Neural cell (in vitro differentiated cells): ENCODE measurements around the gene LVRN. TPM values are rescaled to one million over a fixed set of nuclear protein-coding genes. Genes with fewer than 3 reads are reported as not detected.

ENCODE experiments used
- H2AFZ ChIP-seq: fragments of 200-600, 300-800 bp; sonication (generic), shearing (Covaris generic); 2 replicates; pipeline ENCODE4 v1.6.0; 2014; ENCODE audit warnings: low read depth, mild to moderate bottlenecking, antibody characterized with exemption, low read length, moderate library complexity
- H3F3A ChIP-seq: fragments of 200-600 bp; shearing (Covaris generic); 2 replicates; pipeline ENCODE4 v1.6.1; 2016; ENCODE audit warnings: mild to moderate bottlenecking, moderate library complexity, mixed read lengths, antibody characterized with exemption, low read length; ENCODE audit not compliant: insufficient read depth, poor library complexity, severe bottlenecking
- H3K27ac ChIP-seq: fragments of 200-600, 300-800 bp; sonication (generic), shearing (Covaris generic); 2 replicates; pipeline ENCODE4 v1.5.1; 2014; ENCODE audit warnings: mild to moderate bottlenecking, low read length, moderate library complexity
- H3K27me3 ChIP-seq: fragments of 300-800, 200-600 bp; sonication (generic), shearing (Covaris generic); 2 replicates; pipeline ENCODE4 v1.6.0; 2014; ENCODE audit warnings: mild to moderate bottlenecking, low read depth, low read length, moderate library complexity; ENCODE audit not compliant: insufficient read depth
- H3K36me3 ChIP-seq: fragments of 300-800, 200-600 bp; sonication (generic), shearing (Covaris generic); 2 replicates; pipeline ENCODE4 v1.5.1; 2014; ENCODE audit warnings: mild to moderate bottlenecking, antibody characterized with exemption, low read length, moderate library complexity; ENCODE audit not compliant: insufficient read depth
- H3K4me2 ChIP-seq: fragments of 300-800, 200-600 bp; sonication (generic), shearing (Covaris generic); 2 replicates; pipeline ENCODE4 v1.6.0; 2014; ENCODE audit warnings: mild to moderate bottlenecking, low read length
- H3K4me3 ChIP-seq: fragments of 300-800, 200-600 bp; sonication (generic), shearing (Covaris generic); 2 replicates; pipeline ENCODE4 v1.5.1; 2014; ENCODE audit warnings: mild to moderate bottlenecking, low read length, moderate library complexity
- H3K79me2 ChIP-seq: fragments of 200-600 bp; shearing (Covaris generic); replicated peaks from 2 replicates; pipeline ENCODE4 v1.6.0; 2014; ENCODE audit warnings: mild to moderate bottlenecking, low read length, moderate library complexity; ENCODE audit not compliant: insufficient read depth
- H3K9ac ChIP-seq: fragments of 300-800, 200-600 bp; sonication (generic), shearing (Covaris generic); 2 replicates; pipeline ENCODE4 v1.6.1; 2016; ENCODE audit warnings: mild to moderate bottlenecking, low read length, mixed read lengths
- H3K9me2 ChIP-seq: fragments of 200-600 bp; shearing (Covaris generic); 2 replicates; pipeline ENCODE4 v1.6.1; 2016; ENCODE audit warnings: mild to moderate bottlenecking, low read length, mixed read lengths; ENCODE audit not compliant: insufficient read depth
- H3K9me3 ChIP-seq: fragments of 200-600, 300-800 bp; sonication (generic), shearing (Covaris generic); 2 replicates; pipeline ENCODE4 v1.6.1; 2016; ENCODE audit warnings: mild to moderate bottlenecking, mixed run types, low read length, moderate library complexity, mixed read lengths
- H4K20me1 ChIP-seq: fragments of 200-600 bp; shearing (Covaris generic); 2 replicates; pipeline ENCODE4 v1.6.1; 2016; ENCODE audit warnings: mild to moderate bottlenecking, mixed run types; ENCODE audit not compliant: insufficient read depth
- EP300 ChIP-seq: fragments of 450-650 bp; conservative IDR thresholded peaks from 2 replicates; pipeline ENCODE4 v1.6.1; 2014; ENCODE audit warnings: antibody characterized with exemption, mild to moderate bottlenecking, moderate library complexity; ENCODE audit not compliant: poor library complexity, severe bottlenecking
- EZH2 ChIP-seq: fragments of 200-600, 300-800 bp; shearing (Covaris generic), sonication (generic); IDR thresholded peaks from 2 replicates; pipeline ENCODE4 v1.6.1; 2014; ENCODE audit warnings: antibody characterized with exemption, low read length, borderline replicate concordance, mild to moderate bottlenecking; ENCODE audit not compliant: insufficient read depth, poor library complexity, severe bottlenecking
- MXI1 ChIP-seq: fragments of 450-650 bp; conservative IDR thresholded peaks from 2 replicates; pipeline ENCODE4 v1.6.1; 2014; ENCODE audit warnings: antibody characterized with exemption, mild to moderate bottlenecking; ENCODE audit not compliant: poor library complexity, severe bottlenecking
- POLR2AphosphoS5 ChIP-seq: IDR thresholded peaks from 2 replicates; pipeline ENCODE4 v1.6.1; 2012
- RAD21 ChIP-seq: fragments of 450-650 bp; conservative IDR thresholded peaks from 2 replicates; pipeline ENCODE4 v1.6.1; 2014; ENCODE audit warnings: antibody characterized with exemption, mild to moderate bottlenecking, moderate library complexity
- SMC3 ChIP-seq: fragments of 450-650 bp; conservative IDR thresholded peaks from 2 replicates; pipeline ENCODE4 v1.6.1; 2014; ENCODE audit warnings: antibody characterized with exemption, mild to moderate bottlenecking, moderate library complexity; ENCODE audit not compliant: poor library complexity
- polyA plus RNA-seq: library from polyadenylated mRNA; depleted of rRNA; stranded (reverse); fragments of >200 nt; gene quantifications from 2 replicates; pipeline ENCODE4 v1.2.3, GENCODE V29; 2014
- TF ChIP-seq, protein P1 (sequence below): IDR thresholded peaks from 2 replicates; pipeline ENCODE4 v1.6.1; 2012; ENCODE audit warnings: borderline replicate concordance

LVRN gene
- polyA plus RNA-seq, 1 donor from 2014 or later = 3.5 TPM

DNA sequence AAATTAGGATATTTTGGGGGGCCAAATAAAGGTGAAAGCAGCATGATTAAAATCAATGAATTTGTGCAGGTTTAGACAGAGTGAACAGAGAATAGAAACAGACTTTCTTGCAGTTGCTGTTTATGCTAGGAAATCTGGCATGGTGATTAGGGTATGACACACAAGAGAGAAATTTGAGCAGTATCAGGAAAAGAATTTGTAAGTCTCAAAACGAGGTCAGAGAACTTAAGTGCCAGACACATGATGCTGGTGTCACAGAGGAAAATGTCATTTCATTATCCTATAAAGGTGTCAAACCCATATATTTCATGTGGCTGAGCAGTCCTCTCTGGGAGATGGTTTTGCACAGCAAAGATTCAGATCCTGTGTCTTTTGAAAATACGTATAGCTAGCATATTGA lies 15.7 kb downstream of the LVRN start:
- no peak for TF ChIP-seq MXI1
- no peak for TF ChIP-seq SMC3
- TF ChIP-seq, protein P1, sequence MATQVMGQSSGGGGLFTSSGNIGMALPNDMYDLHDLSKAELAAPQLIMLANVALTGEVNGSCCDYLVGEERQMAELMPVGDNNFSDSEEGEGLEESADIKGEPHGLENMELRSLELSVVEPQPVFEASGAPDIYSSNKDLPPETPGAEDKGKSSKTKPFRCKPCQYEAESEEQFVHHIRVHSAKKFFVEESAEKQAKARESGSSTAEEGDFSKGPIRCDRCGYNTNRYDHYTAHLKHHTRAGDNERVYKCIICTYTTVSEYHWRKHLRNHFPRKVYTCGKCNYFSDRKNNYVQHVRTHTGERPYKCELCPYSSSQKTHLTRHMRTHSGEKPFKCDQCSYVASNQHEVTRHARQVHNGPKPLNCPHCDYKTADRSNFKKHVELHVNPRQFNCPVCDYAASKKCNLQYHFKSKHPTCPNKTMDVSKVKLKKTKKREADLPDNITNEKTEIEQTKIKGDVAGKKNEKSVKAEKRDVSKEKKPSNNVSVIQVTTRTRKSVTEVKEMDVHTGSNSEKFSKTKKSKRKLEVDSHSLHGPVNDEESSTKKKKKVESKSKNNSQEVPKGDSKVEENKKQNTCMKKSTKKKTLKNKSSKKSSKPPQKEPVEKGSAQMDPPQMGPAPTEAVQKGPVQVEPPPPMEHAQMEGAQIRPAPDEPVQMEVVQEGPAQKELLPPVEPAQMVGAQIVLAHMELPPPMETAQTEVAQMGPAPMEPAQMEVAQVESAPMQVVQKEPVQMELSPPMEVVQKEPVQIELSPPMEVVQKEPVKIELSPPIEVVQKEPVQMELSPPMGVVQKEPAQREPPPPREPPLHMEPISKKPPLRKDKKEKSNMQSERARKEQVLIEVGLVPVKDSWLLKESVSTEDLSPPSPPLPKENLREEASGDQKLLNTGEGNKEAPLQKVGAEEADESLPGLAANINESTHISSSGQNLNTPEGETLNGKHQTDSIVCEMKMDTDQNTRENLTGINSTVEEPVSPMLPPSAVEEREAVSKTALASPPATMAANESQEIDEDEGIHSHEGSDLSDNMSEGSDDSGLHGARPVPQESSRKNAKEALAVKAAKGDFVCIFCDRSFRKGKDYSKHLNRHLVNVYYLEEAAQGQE = no peak
- no peak for TF ChIP-seq EZH2
- no peak for TF ChIP-seq RAD21
- TF ChIP-seq POLR2AphosphoS5 = no peak

DNA sequence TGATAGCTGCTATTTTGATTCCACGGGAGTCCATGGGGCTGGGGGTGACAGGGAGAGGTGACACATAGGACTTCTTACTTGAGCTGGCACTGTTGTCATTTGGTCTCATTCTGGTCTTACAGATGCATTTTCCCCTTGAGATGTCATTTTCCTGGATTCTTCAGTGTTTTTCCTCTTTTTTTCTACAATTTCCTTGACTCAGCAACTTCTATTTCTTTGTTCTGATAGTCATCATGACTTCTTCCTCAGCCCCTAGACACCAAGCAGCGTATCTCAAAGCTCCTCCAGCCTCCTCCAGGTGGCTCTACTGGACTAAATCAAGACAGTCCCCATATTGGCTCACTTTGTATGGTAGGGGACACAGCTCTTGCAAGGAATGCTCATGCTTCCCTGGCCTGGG lies 16.5 kb downstream of the LVRN start:
- H3K27me3 ChIP-seq = no peaks in the 10 kb centered on the region
- H3F3A ChIP-seq = no peaks in the 10 kb centered on the region

More for the DNA sequence above, 15.7 kb downstream of the LVRN start:
- H3K4me2 ChIP-seq = no peak overlapping the region
- H3K9me2 ChIP-seq = no peaks in the 10 kb centered on the region
- no peaks in the 10 kb centered on the region for H3K36me3 ChIP-seq
- no peaks in the 10 kb centered on the region for H3K79me2 ChIP-seq
- no peaks in the 10 kb centered on the region for H3F3A ChIP-seq
- H3K27ac ChIP-seq = no peak overlapping the region
- no peaks in the 10 kb centered on the region for H3K27me3 ChIP-seq
- H2AFZ ChIP-seq = no peak overlapping the region
- H3K9ac ChIP-seq = no peak overlapping the region
- H3K4me3 ChIP-seq = no peak overlapping the region
- H4K20me1 ChIP-seq = no peaks in the 10 kb centered on the region
- no peaks in the 10 kb centered on the region for H3K9me3 ChIP-seq

More for the DNA sequence above, 16.5 kb downstream of the LVRN start:
- Histone ChIP-seq H3K9ac (no peak overlapping the region), H4K20me1 (no peaks in the 10 kb centered on the region), H3K4me2 (no peak overlapping the region), H3K27ac (no peak overlapping the region), H3K79me2 (no peaks in the 10 kb centered on the region), H3K4me3 (no peak overlapping the region), H3K9me2 (no peaks in the 10 kb centered on the region), H2AFZ (no peak overlapping the region), H3K9me3 (no peaks in the 10 kb centered on the region), H3K36me3 (no peaks in the 10 kb centered on the region)
- TF ChIP-seq EP300 (no peak), MXI1 (no peak), POLR2AphosphoS5 (no peak), RAD21 (no peak)
- TF ChIP-seq, protein P1 = no peak
